GM21360 (cell line): Measurements from ENCODE around the gene C19orf85.

Source experiments
- ATAC-seq: cut with Tn5 transposase; IDR thresholded peaks from one replicate; pipeline ENCODE4 v1.9.1; 2021; ENCODE audit warnings: mild to moderate bottlenecking, moderate library complexity; ENCODE audit not compliant: unreplicated experiment

The C19orf85 gene

DNA sequence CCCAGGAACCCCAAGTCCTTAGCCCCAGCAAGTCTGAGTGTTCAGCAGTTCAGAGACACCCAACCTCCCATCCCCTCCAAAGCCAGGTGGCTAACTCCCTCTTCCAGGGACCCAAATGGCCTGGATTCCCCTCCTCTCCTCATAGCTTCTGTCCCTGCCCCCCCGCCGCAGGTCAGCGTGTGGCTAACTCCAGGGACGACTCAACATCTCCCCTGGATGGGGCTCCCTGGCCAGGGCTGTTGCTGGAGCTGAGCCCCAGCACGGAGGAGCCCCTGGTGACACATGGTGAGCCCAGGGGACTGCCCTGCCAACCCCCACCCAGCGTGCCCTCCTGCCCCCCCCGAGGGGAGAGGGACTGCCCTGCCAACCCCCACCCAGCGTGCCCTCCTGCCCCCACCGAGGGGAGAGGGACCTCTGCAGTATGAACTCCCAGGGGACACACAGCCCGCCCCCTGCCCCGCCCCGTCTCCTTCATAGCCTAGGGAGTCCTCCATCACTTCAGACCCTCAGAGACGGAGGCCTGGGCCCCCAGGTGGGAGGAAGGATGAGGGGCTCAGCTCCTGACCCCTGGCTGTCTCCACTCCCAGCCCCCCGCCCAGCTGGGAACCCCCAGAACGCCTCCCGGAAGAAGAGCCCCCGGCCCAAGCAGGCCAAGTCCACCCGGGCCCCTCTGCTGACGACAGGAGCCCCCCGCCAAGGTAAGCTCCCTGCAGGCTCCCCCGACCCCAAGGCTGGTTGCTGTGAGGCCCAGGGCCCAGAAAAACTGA lies 25.3 kb upstream of the C19orf85 start:
- ATAC-seq: no peak

DNA sequence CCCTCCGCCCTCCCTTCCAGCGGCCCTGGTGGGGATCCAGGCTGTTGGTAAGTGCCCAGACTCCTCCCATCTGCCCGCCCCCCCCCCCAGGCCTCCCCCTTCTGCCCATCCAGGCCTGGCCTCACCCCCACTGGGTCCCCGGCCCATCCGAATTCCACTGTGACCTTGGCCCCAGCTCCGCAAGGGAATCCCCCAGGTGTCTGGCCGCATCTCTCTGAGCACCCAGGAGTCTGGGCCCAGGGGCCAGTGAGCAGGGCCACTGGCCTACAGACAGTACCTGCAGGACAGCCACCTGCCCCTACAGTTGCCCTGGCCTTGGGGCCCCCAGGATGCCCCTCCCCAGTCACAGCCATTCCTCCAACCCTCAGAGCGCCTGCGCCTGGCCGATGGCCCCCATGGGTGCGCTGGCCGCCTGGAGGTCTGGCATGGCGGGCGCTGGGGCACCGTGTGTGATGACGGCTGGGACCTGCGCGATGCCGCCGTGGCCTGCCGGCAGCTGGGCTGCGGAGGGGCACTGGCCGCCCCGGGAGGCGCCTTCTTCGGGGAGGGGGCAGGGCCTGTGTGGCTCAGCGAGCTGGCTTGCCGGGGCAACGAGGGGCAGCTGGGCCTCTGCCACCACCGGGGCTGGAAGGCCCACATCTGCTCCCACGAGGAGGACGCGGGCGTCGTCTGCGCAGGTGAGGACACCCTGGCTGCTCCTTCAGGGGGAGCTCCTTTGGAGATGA lies 24.6 kb upstream of the C19orf85 start:
- ATAC-seq: no peak

DNA sequence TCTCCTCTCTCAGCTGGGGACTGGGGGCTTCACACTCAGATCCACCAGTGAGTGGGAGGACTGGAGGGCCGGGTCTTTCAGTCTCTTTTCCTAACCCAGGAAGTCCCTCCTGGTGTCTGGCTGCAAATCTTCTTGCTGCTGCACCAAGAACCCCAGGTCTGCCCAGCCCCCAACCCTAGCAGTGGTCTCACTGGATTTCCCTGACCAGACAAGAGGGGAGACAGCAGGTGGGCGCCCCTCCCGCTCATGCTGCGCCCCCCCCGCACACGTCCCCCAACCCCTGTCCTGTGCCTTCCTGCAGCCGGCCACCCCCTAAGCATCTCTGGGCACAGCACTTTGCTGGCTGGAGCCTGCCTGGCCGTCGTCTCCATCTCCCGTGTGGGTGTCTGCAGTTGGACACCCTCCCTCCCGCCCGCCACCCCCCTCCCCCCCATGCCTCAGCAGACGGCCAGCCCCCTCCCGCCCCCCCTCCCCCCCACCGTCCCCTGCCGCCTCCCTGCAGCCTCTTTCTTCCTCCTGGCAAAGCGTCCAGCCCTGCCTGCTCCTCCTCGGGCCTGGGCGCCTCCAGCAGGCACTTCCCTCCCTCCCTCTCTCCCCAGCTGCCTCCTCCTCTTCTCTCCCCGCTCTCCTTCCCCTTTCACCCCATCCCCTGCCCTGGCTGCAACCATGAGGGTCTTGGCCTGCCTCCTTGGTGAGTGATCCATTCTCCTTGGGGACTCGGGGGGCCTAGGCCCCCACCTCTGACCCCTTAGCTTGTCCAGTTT lies 23.6 kb upstream of the C19orf85 start, which contains the start of gene SSC5D:
Gene SSC5D, plus strand, starts transcription at position 513 of the 764 bp plus-strand sequence. Its CDS starts 154 bp downstream, at position 667.
- no peak for ATAC-seq

DNA sequence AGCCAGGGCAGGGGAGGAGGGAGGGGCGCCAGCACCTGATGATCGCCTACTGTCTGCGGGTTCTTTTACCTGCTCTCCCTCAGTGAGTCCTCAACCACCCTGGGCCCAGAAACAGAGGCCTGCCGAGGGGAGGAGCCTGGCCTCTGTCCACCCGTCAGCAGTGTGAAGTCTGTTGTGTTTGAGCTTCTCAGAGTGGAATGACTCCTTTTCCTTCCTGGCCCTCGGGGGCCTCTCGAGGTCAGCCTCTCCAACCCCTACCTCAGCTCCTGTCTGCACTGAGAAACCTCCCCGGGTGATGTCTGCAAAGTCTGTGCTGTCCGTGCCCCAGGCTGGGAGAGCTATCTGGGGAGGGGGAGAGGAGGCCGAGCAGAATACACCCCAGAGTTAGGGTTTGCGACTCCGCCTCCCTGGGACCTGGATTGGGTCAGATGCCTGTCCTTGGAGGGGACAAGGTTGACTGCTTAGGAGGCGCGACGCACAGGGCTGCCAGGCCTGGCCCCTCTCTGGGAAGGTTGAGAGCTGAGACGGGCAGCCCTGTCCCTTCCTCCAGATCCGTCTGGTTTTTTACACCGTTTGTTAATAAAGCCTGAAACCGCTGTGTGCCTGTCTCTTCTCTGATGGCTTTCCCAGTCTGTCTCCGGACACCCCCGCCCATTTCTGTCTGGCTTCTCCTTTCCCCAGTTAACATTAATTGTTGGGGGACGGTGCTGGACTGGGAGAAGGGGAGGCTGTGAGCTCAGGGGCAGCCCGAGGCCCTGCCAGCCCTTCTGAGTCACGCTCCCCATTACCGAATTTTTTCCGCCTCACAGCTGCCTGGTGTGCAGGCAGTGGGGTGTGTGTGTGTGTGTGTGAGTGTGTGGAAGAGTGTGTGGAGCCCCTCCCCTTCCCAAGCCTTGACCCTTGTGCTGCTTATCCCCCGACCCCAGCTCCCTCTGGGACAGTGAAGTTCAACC lies 22.7 kb upstream of the C19orf85 start:
- ATAC-seq: no peak

DNA sequence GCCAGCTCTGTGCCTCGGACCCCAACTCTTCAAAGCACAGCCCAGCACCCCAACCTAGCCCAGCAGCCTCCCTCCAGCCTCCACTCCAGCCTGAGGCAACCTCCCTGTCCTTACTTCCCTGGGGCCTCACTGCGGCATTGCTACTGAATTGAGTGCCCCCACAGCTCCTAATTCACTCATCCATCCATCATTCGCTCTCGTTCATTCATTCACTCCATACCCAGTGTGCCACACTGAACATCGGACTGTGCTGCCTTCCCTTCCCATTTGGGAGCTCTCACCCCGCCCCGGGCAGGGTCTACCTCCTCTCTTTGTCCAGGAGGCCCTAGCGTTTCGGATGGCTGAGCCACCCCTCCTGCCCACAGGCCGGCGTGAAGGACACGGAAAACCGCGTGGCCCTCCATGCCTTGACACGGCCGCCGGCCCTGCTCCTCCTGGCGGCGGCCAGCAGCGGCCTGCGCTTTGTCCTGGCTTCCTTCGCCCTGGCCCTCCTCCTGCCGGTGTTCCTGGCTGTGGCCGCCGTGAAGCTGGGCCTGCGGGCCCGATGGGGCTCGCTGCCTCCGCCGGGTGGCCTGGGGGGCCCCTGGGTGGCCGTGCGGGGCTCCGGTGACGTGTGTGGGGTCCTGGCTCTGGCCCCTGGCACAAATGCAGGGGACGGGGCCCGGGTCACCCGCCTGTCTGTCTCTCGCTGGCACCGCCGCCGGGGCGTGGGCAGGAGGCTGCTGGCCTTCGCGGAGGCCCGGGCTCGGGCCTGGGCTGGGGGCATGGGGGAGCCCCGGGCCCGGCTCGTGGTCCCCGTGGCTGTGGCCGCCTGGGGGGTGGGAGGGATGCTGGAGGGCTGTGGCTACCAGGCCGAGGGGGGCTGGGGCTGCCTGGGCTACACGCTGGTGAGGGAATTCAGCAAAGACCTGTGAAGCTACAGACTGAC lies 21.8 kb upstream of the C19orf85 start:
- no peak for ATAC-seq

DNA sequence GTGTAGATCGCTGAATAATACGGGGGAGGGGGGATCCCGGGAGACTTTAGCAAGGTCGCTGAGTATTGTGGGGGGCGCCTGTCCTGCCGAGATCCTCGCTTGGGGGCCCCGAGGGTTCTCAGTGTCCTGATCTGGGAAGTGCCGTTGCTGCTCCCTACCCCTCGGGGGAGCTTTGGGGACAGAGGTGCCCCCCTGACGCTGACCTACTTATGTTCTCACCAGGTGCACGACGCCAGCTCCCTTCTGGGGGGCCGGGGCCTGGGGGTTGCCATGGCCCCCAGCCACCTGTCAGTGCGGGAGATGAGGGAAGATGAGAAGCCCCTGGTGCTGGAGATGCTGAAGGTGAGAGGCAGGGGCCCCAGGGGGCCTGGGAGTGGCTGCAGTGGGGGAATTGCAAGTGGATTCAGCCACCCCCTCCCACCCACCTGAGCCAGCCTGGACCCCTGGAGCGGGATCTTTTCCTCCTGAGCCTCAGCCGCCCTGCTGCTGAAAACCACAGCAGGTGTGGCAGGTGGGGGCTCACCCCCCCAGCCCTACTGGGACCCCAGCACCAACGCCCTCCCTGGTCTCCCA lies 21.0 kb upstream of the C19orf85 start:
- ATAC-seq: no peak

DNA sequence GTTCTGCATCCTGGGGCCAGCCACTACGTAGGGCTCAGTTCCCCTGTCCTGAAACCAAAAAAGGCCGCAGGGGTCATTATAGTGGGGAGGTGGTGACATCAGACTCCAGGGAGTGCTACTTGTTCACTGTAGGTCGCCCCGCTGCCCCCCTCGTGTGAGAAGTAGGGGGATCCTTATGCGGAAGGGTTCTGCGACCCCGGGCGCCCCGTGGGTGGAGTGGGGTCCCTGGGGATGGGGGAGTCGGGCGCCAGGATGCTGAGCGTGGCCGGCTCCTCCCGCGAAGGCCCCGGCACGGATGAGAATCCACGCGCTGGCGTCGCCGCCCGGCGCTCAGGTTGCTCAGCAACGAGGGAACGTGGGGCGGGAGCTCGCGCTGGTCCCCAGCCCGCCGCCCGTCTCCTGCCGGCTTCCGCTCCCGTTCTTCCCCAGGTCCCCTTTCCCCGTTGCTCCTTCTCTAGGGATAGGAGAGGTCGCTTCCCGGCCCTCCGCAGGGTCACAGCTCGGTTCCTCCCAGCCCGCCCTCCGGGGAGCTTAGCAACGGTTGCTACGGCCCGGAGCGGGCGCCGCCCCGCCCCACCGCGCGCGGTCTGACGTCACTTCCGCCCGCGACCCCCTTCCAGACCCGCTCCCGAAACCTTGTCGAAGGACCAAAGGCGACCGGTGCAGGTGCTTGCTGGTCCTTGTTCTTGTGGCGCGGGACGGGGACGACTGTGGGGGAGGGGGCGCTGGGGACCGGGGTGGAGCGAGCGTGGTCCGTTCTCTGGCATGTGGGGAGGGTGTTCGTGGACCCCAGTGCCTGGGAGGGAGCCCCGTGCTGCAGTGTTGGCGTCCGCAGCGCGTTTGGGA lies 20.3 kb upstream of the C19orf85 start, which contains the start of gene NAT14:
Gene NAT14, plus strand, starts transcription at position 596 of the 846 bp plus-strand sequence. CDS start 521 bp downstream, outside the sequence.
- ATAC-seq: peak; percentile 63

DNA sequence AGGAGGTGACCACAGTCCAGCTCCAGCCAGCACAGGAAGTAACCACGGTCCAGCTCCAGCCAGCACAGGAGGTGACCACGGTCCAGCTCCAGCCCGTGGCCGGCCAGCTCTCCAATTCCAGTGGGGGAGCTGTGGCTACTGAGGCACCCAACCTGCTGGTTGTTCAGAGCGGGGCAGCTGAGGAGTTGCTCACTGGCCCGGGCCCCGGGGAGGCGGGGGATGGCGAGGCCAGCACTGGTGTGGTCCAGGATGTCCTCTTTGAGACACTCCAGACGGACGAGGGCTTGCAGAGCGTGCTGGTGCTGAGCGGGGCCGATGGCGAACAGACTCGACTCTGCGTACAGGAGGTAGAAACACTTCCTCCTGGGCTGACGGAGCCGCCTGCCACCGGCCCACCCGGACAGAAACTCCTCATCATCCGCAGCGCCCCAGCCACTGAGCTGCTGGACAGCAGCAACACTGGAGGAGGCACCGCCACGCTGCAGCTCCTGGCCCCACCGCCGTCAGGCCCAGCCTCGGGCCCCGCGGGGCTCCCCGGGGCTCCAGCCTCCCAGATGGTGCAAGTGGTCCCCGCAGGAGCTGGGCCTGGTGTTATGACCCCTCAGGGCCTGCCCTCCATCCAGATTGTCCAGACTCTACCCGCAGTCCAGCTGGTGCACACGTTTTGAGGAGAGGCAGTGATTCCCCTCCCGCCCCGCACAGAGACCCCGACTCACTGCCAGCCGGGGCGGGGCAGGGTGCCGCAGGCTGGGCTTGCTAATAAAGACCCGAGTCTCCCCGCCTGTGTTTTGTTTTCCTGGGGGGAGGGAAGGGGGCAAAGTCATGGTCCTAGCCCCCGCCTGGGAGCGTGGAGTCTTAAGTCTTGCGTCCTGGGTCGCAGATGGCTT lies 19.4 kb upstream of the C19orf85 start:
- ATAC-seq: no peak

DNA sequence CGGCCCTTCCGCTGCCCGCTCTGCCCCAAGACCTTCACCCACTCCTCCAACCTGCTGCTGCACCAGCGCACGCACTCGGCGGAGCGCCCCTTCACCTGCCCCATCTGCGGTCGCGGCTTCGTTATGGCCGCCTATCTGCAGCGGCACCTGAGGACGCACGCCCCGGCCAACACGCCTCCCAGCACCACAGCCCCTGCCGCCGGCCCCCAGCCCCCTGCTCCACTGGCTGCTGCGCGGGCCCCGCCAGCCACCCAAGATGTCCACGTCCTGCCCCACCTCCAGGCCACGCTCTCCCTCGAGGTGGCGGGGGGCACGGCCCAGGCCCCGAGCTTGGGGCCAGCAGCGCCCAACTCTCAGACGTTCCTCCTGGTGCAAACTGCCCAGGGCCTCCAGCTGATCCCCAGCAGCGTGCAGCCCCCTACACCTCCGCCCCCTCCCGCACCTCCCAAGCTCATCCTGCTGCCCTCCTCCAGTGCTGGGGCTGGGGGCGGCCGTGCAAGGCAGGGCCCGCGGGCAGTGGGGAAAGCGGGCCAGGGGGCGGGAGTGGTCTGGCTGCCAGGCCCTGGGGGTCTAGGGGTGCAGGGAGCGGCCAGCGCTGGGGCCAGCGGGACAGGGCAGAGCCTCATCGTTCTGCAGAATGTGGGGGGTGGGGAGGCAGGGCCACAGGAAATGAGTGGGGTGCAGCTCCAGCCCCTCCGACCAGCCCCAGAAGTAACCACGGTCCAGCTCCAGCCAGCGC lies 18.6 kb upstream of the C19orf85 start:
- ATAC-seq: no peak

DNA sequence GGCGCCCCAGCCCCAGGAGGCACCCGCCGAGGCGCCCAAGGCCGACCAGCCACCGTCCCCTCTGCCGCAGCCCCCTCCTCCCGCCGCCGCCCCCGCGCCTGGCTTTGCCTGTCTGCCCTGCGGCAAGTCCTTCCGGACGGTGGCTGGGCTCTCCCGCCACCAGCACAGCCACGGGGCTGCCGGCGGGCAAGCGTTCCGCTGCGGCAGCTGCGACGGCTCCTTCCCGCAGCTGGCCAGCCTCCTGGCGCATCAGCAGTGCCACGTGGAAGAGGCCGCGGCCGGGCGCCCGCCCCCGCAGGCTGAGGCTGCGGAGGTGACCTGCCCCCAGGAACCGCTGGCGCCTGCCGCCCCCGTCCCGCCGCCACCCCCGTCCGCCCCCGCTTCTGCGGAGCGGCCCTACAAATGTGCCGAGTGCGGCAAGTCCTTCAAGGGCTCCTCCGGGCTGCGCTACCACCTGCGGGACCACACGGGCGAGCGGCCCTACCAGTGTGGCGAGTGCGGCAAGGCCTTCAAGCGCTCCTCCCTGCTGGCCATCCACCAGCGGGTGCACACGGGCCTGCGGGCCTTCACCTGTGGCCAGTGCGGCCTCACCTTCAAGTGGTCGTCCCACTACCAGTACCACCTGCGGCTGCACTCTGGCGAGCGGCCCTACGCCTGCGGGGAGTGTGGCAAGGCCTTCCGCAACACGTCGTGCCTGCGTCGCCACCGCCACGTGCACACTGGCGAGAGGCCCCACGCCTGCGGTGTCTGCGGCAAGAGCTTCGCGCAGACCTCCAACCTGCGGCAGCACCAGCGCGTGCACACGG lies 17.8 kb upstream of the C19orf85 start:
- no peak for ATAC-seq

DNA sequence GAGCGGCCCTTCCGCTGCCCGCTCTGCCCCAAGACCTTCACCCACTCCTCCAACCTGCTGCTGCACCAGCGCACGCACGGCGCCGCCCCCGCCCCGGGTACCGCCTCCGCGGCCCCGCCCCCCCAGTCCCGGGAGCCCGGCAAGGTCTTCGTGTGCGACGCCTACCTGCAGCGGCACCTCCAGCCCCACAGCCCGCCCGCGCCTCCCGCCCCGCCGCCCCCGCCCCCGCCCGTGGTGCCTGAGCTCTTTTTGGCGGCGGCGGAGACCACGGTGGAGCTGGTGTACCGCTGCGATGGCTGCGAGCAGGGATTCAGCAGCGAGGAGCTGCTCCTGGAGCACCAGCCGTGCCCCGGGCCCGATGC lies 17.2 kb upstream of the C19orf85 start:
- no peak for ATAC-seq

DNA sequence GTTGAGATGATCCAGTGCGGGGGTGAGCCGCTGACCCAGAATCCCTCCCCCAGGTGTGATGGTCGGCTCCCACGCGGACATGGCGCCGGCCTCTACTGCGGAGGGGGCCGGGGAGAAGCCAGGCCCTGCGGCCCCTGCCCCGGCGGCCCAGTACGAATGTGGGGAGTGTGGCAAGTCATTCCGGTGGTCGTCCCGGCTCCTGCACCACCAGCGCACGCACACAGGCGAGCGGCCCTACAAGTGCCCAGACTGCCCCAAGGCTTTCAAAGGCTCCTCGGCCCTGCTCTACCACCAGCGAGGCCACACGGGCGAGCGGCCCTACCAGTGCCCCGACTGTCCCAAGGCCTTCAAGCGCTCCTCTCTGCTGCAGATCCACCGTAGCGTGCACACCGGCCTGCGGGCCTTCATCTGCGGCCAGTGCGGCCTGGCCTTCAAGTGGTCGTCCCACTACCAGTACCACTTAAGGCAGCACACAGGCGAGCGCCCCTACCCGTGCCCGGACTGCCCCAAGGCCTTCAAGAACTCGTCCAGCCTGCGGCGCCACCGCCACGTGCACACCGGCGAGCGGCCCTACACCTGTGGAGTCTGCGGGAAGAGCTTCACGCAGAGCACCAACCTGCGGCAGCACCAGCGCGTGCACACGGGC lies 16.7 kb upstream of the C19orf85 start:
- ATAC-seq: no peak

DNA sequence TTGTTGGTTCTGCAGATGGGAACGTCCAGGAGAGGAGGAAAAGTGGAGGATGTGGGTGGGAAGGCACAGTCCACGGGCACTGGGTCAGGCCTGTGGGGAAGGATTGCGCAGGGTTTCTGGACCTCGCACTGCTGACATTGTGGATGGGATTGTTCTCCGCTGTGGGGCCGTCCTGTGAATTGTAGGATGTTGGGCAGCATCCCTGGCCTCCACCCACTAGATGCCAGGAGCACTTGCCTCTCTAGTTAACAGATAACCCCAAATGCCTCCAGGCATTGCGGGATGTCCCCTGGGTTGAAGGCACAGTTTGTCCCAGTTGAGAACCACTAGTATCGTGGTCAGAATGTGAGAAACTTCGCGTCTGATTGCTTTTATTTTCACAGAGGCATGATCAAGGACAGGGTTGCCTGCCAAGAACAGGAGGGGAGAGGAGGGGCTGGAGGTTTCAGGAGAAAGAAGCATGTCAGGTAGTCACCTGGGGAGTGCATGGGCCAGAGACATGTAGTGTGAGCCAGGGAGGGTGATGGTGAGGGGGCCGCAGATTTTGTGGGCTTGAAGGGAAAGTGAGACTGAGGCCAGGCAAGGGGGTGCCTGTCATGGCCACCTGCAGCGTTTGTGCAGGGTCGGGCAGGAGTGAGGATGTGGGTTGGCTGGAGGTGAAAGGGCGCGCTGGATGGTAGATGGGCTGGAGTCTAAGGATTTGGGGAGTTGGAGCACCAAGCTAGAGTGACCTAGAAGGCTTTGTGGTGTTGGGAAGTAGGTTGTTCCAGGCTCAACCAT lies 15.1 kb upstream of the C19orf85 start:
- no peak for ATAC-seq

DNA sequence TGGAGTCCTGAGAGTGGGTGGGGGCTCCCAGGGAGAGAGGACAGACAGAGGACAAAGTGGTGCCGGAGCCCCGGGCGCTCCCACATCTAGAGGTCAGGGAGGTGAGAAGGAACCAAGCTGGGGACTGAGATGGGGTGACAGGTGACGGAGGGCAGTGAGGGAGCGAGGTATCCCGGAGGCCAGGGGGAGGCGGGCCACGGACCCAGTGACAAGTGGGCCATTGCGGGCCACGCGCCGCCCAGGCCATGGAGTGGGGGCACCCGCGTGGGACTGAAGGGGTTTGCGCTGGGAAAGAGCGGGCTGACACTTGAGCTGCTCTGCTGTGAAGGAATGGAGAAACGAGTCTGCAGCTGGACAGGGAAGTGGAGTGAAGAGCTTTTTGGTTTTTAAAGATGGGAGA lies 14.5 kb upstream of the C19orf85 start:
- no peak for ATAC-seq
